ENCODE measurements around the gene TSPAN3.

DNA sequence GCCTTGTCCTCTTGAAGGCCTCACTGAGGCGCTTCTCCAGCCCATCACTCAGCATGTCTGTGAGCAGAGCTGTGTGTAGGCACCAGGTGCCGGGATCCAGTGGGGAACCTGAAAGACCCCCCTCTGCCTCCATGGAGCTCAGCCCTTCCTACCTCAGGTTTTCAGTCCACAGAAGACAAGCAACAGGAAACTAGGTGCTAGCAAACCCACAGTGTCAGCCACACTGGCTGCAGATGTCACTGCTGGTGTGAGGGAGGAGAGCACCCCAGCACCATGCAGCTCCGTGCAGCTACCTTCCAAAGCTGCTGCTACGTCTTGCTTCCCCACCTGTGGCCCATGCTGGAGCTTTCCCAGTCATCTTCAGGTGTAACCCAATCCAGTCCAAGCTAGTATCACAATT lies 58.0 kb downstream of the TSPAN3 start:
- TF ChIP-seq, protein P1, sequence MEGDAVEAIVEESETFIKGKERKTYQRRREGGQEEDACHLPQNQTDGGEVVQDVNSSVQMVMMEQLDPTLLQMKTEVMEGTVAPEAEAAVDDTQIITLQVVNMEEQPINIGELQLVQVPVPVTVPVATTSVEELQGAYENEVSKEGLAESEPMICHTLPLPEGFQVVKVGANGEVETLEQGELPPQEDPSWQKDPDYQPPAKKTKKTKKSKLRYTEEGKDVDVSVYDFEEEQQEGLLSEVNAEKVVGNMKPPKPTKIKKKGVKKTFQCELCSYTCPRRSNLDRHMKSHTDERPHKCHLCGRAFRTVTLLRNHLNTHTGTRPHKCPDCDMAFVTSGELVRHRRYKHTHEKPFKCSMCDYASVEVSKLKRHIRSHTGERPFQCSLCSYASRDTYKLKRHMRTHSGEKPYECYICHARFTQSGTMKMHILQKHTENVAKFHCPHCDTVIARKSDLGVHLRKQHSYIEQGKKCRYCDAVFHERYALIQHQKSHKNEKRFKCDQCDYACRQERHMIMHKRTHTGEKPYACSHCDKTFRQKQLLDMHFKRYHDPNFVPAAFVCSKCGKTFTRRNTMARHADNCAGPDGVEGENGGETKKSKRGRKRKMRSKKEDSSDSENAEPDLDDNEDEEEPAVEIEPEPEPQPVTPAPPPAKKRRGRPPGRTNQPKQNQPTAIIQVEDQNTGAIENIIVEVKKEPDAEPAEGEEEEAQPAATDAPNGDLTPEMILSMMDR (IDR thresholded peaks at IDR 0.05) = no peak
- TF ChIP-seq EZH2 (IDR thresholded peaks at IDR 0.05; ENCODE audit: borderline replicate concordance, insufficient read depth, low read depth, low read length, poor library complexity, severe bottlenecking) = no peak

All from B cell (primary cell).